SKM-1 (cell line): ENCODE measurements around the gene LAPTM5.
A peak's percentile ranks its signal among the peaks of the same experiment; 100 is the strongest.

Source experiments
- DNase-seq: peaks from one replicate; lab custom pipeline; 2025; ENCODE audit not compliant: unreplicated experiment; lab: John Stamatoyannopoulos, UW

Gene LAPTM5

DNA sequence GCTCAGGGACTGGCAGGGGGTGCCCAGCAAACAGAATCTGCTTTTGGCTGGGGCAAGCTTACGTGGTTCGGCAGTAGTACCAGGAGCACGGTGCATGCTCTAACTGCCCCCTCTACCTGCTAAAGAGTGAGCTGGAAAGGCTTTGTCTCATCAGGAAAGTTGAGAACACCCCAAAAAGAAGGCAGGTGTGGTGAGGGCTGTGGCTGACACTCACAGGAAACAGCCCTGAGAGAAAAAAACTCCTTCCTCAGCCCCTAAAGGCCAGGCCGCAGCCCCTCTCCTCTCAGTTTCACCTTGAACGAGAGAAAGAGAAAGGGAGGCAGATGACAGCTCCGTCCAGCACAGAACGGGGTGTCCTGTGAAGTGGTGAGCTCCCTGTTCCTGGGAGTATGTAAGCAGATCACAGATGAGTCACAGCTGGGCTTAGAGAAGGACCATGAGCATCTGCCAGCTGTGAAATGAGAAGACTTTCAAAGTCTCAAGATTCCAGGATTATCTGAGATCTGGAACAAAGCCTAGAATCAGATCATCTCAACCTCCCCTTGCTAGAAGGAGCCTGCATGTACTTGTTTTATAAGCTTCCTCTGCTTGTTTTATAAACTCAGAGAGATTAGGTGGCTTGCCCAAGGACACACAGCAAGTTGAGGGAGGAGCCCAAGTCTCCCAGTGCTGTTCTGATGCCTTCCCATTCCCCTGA lies 13.4 kb downstream of the LAPTM5 start:
- no peak for DNase-seq

DNA sequence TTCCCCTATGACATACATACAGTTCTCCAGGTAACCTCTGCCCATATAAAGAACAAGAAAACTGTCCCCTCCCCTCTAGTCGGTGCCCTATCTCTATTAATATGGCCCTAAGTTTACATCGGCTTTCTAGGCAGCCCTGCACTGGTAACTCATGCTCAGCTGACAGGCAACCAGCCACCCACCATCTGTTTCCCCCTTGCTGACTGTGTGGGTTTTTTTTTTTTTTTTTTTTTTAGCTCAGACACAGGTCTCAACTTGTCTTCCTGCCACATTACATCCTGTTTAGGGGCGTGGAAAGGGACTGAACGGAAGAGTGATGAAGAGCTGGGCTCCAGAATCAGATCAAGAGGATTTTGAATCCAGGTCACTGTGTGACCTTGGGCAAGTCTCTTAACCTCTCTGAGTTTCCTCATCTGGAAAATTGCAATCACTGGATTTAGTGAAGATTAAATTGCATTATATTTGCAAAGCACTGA lies 14.0 kb downstream of the LAPTM5 start:
- DNase-seq = no peak

DNA sequence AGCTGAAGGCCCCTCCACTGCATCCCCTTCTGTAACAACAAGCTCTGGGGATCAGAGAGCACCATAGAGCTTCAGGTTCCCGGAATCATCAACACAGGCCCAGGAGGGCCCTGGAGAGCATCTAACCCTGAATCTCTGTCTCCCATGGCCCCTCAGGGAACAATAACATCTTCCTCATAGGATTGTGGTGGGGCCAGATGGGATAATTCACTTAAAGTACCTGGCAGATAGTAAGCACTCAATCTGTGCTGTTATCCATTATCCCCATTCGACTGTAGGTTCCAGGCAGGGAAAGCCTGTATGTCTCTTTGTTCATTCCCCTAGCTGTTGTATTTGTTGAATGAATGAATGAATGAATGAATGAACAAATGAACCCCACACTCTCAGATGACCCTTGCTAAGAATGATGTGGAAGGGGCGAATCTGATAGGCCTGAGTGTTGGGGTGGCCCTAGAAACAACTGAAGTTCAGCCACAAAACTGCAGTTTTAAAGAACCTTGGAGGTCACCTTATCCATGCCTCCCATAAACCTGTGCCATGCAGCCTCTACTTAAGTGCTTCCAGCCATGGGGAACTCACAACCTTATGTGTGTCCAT lies 14.5 kb downstream of the LAPTM5 start:
- no peak for DNase-seq

DNA sequence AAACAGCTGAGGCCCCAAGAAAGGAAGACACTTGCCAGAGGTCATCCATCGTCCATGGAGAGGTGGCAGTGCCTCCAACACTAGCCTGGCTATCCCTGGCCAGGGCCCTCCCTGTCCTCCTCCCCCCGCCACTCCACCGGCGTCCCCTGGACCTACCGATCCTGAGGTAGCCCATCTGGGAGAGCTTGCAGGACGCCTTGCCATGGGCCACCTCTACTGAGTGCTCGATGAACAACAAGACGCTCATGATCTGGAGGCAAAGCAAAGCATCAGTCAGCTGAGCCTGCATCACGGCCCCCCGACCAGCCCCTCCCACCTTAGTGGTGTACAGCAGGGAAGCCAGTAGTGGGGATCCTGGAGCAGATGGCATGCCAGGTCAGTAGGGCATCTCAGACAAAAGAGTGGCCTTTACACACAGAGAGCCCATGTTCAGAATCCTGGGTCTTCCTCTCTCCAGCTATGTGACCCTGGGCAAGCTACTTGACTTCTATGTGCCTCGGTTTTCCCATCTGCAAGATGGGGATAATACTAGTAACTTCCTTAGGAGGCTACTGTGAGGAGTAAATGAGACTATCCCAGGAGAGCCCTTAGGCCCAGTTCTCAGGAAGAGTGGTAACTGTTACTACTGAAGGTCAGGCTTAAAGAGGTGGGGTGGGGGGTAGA lies 15.1 kb downstream of the LAPTM5 start:
- no peak for DNase-seq

- DNase-seq = no peak
Measured at GRCh38 chr1:30741239-30741894, 16.2 kb downstream of the LAPTM5 start.

DNA sequence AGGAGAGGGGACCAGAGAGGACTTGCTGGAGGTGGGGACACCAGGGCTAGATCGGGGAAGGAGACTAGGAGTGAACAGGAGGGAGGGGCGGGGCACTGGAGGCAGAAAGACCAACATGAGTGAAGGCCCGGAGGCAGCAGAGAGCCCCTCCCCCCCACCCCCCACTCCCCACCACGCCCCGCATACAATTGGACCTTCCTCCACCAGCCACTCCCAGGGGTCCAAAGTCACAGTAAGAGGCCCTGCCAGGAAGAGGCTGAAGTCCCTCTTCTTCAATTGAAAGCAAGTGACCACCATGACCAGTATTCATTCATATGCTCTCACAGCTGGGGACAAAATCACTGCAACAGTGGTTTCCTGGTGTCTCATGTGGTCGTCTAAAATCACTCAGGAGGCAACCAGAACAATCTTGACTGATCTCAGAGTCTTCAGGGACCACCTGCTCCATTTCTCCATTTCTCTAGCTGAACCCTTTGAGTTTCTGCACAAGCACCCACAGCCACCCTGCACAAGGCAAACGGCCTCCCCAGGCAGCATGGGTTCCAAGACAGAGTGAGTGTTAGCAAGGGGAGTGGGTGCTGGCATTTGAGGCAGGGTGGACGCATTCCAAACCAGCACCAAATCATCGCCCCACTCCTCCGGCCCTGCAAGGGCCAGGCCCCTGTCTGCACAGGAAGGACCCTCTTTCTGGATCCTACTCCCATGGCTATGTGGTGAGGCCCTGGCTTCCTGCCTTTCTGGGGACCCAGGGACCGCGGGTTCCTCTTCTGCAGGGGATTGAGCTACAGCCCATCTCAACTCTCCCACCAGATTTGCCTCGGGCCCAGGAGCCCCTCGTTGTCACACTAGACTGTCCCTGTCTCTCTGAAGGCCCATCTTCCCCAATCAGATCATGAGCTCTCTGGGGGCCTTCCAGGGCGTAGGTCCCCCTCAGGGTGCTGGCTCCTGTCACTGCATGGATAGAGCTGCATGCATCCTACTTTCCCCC lies 17.0 kb downstream of the LAPTM5 start:
- DNase-seq = no peak

DNA sequence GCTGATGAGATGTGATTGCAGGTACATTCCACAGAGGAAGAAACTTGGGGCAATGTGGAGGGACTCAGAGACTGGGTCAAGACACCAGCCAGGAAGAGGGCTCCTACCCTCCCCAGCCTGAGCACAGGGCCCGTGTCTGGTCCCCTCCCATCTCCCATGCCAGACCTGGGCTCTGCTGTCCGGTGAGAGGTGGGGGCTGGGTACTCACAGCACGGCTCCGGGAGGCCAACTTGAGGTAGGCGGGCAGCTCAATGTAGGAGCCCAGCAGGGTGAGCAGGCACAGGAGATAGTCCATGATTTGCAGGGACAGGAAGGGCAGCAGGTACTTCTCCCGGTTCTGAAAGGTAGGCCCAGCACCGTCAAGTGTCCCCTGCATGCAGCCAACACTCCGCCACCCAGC lies 18.0 kb downstream of the LAPTM5 start:
- DNase-seq = no peak

GRCh38 chr1:30738715-30739559 lies 18.6 kb downstream of the LAPTM5 start:
- DNase-seq = no peak

DNA sequence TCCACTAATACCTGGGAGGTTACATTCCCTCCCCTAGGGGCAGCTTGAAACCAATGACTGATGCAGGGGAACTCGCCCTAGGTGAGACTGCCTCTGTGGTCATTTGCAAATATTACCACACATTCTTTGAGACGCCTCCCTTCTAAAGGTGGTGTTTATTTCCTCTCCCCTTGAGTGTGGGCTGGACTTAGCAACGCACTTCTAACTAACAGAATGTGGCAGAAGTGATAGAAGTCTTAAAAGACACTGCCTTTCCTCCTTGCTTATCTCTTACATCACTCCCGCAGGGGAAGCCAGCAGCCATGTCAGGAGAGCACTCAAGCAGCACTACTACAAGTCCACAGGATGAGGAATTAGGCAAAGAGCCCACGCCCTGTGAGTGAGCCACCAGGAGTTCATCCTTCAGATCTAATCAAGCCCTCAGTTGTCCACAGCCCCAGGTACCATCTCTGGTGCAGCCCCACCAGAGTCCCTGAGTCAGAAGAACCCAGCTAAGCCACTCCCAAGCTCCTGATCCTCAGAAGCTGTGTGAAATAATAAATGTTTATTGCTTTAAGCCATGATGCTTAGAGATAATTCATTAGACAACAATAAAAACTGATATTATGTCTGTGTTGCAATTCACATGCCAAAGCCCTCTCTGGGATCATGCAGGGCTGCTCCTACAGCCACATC lies 19.4 kb downstream of the LAPTM5 start:
- DNase-seq = no peak

- no peak for DNase-seq
Measured at GRCh38 chr1:30737357-30738039, 20.1 kb downstream of the LAPTM5 start.

- no peak for DNase-seq
Measured at GRCh38 chr1:30735668-30736498, 21.7 kb downstream of the LAPTM5 start.

- no peak for DNase-seq
Measured at GRCh38 chr1:30735124-30735523, 22.4 kb downstream of the LAPTM5 start.

DNA sequence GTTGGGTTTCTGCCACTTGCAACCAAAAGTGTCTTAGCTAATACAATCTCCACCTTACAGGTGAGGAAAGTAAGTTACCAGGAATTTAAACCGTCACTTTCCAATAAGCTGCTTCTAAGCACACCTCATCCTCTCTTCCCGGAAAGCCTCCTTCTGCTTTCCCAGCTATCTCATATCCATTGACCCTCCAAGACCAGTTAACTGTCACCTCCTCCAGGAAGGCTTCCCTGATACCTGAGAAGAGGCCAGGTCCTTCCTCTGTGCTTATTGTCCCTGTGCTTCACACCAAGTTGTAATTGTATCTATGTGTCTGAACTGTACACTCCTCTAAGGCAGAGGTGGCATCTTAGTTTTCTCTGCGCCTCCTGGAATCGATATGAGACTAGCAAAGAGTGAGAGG lies 23.0 kb downstream of the LAPTM5 start:
- no peak for DNase-seq

GRCh38 chr1:30734106-30734505 lies 23.5 kb downstream of the LAPTM5 start:
- DNase-seq = no peak

- no peak for DNase-seq
Measured at GRCh38 chr1:30733493-30733892, 24.1 kb downstream of the LAPTM5 start.

DNA sequence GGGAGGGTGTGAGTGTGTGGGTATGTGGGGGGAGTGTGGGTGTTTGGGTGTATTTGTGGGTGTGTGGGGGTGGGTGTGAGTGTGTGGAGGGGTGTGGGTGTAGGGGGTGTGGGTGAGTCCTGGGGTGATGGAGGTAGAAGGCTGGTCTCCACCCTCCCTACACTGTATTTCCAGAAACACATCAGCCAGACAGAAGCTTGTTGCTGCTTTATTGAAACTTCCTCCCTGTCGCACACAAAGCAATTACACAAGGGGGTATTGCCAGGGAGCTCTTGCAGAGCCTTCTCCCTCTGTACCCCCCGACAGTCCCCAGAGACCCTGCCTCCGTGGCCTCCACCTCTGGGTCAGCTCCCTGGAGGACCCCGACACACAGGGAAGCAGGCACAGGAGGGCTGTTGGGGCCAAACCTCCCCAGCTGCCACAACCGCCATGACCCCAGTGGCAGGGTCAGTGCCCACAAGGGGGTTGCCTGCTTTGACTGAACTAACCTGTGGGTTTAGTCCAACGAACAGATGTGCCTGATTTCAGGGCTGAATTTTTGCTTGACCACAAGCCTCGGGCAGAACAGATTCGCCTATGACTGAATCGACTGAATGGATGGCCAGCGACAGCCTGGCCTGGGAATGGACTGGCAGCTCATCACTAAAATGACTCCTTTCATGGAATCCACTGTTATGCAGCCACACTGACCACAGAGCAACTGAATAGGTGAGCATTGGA lies 25.1 kb downstream of the LAPTM5 start:
- peak; percentile 30 for DNase-seq

DNA sequence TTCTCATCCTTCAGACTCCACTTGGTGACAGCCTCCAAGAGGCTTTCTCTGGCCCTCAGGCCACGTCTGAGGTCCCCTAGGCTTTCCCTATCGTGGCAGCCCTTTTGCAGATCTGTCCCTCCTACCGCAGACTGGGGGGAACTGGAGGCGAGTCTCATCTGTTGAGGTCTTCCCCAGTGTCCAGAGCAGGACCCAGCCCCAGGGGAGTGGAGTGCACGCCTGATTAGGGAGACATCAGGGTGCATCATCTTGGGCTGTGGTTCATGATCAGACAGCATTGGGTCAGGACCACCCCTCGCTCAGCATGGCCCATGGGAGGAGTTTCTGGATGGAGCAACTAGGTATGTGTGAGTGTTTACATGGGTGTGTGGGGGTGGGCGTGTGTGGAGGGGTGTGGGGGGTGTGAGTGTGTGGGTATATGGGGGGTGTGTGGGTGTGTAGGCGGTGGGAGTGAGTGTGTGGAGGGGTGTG lies 25.7 kb downstream of the LAPTM5 start:
- DNase-seq = no peak
